Neutrophil (primary cell): ENCODE measurements around the gene PRPH2.
A peak's percentile ranks its signal among the peaks of the same experiment; 100 is the strongest.
"Not testable (repeated sequence)": the region's sequence is repeated elsewhere in the genome, so short reads cannot be mapped to it uniquely, and the experiment has no call there.

Source experiments
- H3K27ac ChIP-seq: fragments of 200-600 bp; sonication (generic); 2 replicates; pipeline ENCODE4 v1.5.1; 2016; ENCODE audit warnings: mild to moderate bottlenecking, moderate library complexity
- H3K27me3 ChIP-seq: fragments of 200-600 bp; sonication (generic); 2 replicates; pipeline ENCODE4 v1.6.0; 2016; ENCODE audit warnings: mild to moderate bottlenecking
- H3K36me3 ChIP-seq: fragments of 200-600 bp; sonication (generic); 2 replicates; pipeline ENCODE4 v1.5.1; 2017
- H3K4me1 ChIP-seq, 2 experiments: fragments of 200-600 bp in 1 of 2; sonication (generic) in 1 of 2; 1 replicate in 1 of 2; 2 replicates in 1 of 2; pipeline versions ENCODE4 v1.5.1 to v1.6.1; 2013 to 2016; ENCODE audit warnings: low read depth in 1 of 2, low read length in 1 of 2, mild to moderate bottlenecking in 1 of 2, moderate library complexity in 1 of 2; ENCODE audit not compliant: control insufficient read depth in 1 of 2, insufficient read depth in 1 of 2
- H3K4me3 ChIP-seq, 2 experiments: fragments of 200-600 bp in 1 of 2; sonication (generic) in 1 of 2; 1 replicate in 1 of 2; 2 replicates in 1 of 2; pipeline ENCODE4 v1.5.1; 2013 to 2016; ENCODE audit warnings: low read depth in 1 of 2, low read length in 1 of 2, mild to moderate bottlenecking in 1 of 2, moderate library complexity in 1 of 2
- H3K9me3 ChIP-seq: fragments of 200-600 bp; sonication (generic); 2 replicates; pipeline ENCODE4 v1.5.1; 2016
- TF ChIP-seq, protein P1 (sequence below): fragments of 200-600 bp; sonication (generic); IDR thresholded peaks from 2 replicates; pipeline ENCODE4 v1.5.1; 2016; ENCODE audit warnings: antibody characterized with exemption

The PRPH2 gene

DNA sequence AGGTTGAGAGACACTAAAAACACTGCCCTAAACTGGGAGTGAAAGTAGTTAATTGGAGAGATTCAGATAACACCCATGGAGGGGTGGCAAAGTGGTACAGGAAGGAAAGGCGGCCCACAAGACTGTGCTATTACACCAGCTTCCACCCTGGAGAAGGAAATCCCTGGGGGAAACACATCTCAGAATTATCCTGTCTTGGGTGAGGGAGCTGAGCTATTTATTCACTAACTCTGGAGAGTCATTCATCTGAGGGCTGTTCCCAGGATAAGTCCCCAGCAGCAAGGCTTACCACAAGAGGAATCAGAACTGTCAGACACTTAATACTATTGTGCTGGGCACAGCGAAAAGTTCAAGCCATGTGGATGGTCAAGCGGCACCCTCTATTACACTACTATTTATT, 13.6 kb upstream of the PRPH2 start:
- Histone ChIP-seq H3K4me1 (no peaks in the 10 kb centered on the region), H3K27ac (no peak overlapping the region), H3K9me3 (no peaks in the 10 kb centered on the region), H3K36me3 (no peaks in the 10 kb centered on the region), H3K4me3 (no peak overlapping the region), H3K27me3 (peaks cover 16% of the 10 kb centered on the region)
- TF ChIP-seq, protein P1, sequence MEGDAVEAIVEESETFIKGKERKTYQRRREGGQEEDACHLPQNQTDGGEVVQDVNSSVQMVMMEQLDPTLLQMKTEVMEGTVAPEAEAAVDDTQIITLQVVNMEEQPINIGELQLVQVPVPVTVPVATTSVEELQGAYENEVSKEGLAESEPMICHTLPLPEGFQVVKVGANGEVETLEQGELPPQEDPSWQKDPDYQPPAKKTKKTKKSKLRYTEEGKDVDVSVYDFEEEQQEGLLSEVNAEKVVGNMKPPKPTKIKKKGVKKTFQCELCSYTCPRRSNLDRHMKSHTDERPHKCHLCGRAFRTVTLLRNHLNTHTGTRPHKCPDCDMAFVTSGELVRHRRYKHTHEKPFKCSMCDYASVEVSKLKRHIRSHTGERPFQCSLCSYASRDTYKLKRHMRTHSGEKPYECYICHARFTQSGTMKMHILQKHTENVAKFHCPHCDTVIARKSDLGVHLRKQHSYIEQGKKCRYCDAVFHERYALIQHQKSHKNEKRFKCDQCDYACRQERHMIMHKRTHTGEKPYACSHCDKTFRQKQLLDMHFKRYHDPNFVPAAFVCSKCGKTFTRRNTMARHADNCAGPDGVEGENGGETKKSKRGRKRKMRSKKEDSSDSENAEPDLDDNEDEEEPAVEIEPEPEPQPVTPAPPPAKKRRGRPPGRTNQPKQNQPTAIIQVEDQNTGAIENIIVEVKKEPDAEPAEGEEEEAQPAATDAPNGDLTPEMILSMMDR: no peak

DNA sequence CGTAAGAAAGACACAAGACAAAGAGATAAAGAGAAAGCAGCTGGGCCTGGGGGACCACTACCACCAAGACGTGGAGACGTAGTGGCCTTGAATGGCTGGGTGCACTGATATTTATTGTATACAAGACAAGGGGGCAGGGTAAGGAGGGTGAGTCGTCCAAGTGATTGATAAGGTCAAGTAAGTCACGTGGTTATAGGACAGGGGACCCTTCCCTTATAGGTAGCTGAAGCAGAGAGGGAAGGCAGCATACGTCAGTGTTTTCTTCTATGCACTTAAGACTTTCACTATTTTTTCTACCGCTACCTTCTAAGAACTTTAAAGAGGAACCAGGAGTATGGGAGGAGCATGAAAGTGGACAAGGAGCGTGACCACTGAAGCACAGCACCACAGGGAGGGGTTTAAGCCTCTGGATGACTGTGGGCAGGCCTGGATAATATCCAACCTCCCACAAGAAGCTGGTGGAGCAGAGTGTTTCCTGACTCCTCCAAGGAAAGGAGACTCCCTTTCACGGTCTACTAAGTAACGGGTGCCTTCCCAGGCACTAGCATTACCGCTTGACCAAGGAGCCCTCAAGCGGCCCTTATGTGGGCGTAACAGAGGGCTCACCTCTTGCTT, 11.6 kb upstream of the PRPH2 start:
- not testable (repeated sequence) for H3K27ac ChIP-seq, H3K4me1 ChIP-seq, H3K36me3 ChIP-seq, H3K4me3 ChIP-seq, H3K9me3 ChIP-seq
- H3K27me3 ChIP-seq: peaks cover 15% of the 10 kb centered on the region

DNA sequence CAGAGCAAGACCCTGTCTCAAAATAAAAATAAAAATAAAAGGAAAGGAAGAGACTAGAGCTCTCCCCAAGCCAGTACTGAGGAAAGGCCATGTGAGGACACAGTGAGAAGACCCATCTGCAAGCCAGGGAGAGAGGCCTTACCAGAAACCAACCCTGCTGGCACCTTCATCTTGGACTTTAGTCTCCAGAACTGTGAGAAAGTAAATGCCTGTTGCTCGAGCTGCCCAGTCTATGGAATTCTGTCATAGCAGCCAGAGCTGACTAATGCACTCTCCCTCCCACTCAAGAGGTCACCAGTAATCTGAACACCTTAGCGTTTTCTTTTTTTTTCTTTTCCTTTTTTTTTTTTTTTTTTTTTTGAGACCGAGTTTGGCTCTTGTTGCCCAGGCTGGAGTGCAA, 7.3 kb upstream of the PRPH2 start:
- H3K9me3 ChIP-seq: no peaks in the 10 kb centered on the region

DNA sequence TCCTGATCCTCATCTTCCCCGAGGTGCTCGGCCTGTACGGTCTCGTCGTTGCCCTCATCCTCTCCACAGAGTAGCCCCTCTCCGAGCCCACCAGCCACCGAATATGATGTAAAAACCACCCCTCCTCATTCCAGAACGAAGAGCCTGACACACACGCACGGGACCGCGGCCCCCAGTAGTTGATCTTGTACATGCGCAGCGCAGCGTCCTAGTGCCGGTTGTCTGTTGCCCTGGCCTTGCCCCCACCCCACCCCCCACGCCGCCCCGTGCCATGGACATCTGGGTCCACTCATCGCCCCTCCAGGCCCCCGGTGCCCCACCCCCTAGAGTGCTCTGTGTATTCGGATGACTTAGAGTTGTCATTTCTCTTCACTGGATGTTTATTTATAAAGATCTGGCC, 5.2 kb upstream of the PRPH2 start:
- H3K4me1 ChIP-seq: peaks cover 13 to 14% of the 10 kb centered on the region in 2 experiments
- no peaks in the 10 kb centered on the region for H3K36me3 ChIP-seq
- peaks cover 5% of the 10 kb centered on the region for H3K27me3 ChIP-seq
- no peak overlapping the region for H3K27ac ChIP-seq
- no peaks in the 10 kb centered on the region for H3K9me3 ChIP-seq
- H3K4me3 ChIP-seq: peak overlapping the region in 1 of 2 experiments; percentile 72
- TF ChIP-seq, protein P1: no peak

More for the DNA sequence above, 7.3 kb upstream of the PRPH2 start:
- Histone ChIP-seq H3K27me3 (peaks cover 5% of the 10 kb centered on the region), H3K4me3 (no peak overlapping the region), H3K27ac (no peak overlapping the region), H3K4me1 (peaks cover 13 to 14% of the 10 kb centered on the region in 2 experiments), H3K36me3 (no peaks in the 10 kb centered on the region)
- TF ChIP-seq, protein P1: no peak

DNA sequence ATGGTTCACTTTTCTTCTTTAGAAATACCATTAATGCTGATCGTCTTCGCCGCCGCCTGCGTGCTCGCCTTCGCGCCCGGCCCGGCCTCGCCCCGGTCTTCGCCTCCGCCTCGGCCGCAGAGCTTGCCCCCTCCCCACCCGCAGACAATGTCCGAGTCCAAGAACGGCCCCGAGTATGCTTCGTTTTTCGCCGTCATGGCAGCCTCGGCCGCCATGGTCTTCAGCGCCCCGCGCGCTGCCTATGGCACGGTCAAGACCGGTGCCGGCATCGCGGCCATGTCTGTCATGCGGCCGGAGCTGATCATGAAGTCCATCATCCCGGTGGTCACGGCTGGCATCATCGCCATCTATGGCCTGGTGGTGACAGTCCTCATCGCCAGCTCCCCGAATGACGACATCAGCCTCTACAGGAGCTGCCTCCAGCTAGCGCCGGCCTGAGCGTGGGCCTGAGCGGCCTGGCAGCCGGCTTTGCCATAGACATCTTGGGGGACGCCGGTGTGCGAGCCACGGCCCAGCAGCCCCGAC, 4.8 kb upstream of the PRPH2 start:
- peaks cover 5% of the 10 kb centered on the region for H3K27me3 ChIP-seq
- H3K9me3 ChIP-seq: no peaks in the 10 kb centered on the region
- no peaks in the 10 kb centered on the region for H3K36me3 ChIP-seq
- no peak overlapping the region for H3K27ac ChIP-seq
- peaks cover 13 to 14% of the 10 kb centered on the region in 2 experiments for H3K4me1 ChIP-seq
- H3K4me3 ChIP-seq: peak overlapping the region; percentile 72 to 75
- TF ChIP-seq, protein P1: no peak

DNA sequence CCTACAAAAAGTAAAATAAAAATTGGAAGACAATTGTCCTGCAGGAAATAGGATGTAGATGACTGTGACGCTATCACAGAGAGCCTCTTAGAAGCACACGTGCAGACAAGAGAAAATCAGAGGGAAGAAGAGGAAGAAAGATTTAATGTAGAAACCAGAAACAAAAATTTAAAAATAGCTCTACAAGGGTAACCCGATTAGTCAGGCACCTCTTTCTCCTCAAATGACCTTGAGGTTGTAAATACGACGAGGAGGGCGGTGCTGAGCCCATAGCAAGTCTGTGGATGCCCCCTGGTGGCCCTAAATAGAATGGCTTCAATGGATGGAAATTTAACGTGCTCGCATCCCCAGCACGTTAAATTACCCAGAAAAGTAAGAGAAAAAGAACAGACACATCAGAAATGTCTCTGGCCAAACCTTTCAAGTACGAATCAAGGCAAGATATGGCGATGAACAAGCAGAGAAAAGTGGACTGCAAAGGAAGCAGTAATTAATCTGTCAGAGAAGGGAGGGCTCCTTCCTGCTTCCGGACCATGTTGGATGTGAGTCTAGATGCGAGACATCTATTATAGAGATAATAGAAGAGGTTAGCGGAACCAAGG, 4.2 kb upstream of the PRPH2 start:
- Histone ChIP-seq H3K4me1 (peaks cover 13 to 14% of the 10 kb centered on the region in 2 experiments), H3K36me3 (no peaks in the 10 kb centered on the region), H3K27me3 (peaks cover 5% of the 10 kb centered on the region), H3K4me3 (peak overlapping the region; percentile 72 to 75), H3K9me3 (no peaks in the 10 kb centered on the region), H3K27ac (no peak overlapping the region)
- TF ChIP-seq, protein P1: peak; percentile 86
